Epithelial cell of proximal tubule (primary cell): ENCODE measurements around the gene ORAI2. TPM values are rescaled to one million over a fixed set of nuclear protein-coding genes. Genes with fewer than 3 reads are reported as not detected.
"Not testable (repeated sequence)": the region's sequence is repeated elsewhere in the genome, so short reads cannot be mapped to it uniquely, and the experiment has no call there.

ENCODE experiments used
- DNase-seq: peaks from one replicate; pipeline ENCODE4 v3.0.0-alpha.2; 2011; ENCODE audit warnings: low read depth
- H3K4me3 ChIP-seq: 2 replicates; pipeline ENCODE4 v1.5.1; 2011; ENCODE audit warnings: low read depth, mild to moderate bottlenecking, low read length
- CTCF ChIP-seq: conservative IDR thresholded peaks from 2 replicates; pipeline ENCODE4 v1.5.1; 2012; ENCODE audit warnings: low read depth, mild to moderate bottlenecking, low read length
- total RNA-seq: library from RNA; depleted of rRNA; stranded (reverse); fragments of >200 nt; gene quantifications from 2 replicates; pipeline ENCODE4 v1.2.3, GENCODE V29; 2015

The ORAI2 gene
- total RNA-seq, 1 donor from 2014 or later: 46.6 TPM

GRCh38 chr7:102468478-102469350 lies 35.3 kb downstream of the ORAI2 start:
- H3K4me3 ChIP-seq: no peak overlapping the region
- TF ChIP-seq CTCF: no peak
- no peak for DNase-seq

GRCh38 chr7:102469351-102469971 lies 36.1 kb downstream of the ORAI2 start:
- TF ChIP-seq CTCF: no peak
- DNase-seq: no peak
- no peak overlapping the region for H3K4me3 ChIP-seq

GRCh38 chr7:102469972-102470825 lies 36.8 kb downstream of the ORAI2 start:
- TF ChIP-seq CTCF: no peak
- H3K4me3 ChIP-seq: no peak overlapping the region
- DNase-seq: no peak

GRCh38 chr7:102471791-102472125 lies 38.4 kb downstream of the ORAI2 start:
- no peak overlapping the region for H3K4me3 ChIP-seq
- no peak for TF ChIP-seq CTCF
- no peak for DNase-seq

GRCh38 chr7:102472126-102473041 lies 39.0 kb downstream of the ORAI2 start:
- no peak for DNase-seq
- no peak overlapping the region for H3K4me3 ChIP-seq
- no peak for TF ChIP-seq CTCF

- TF ChIP-seq CTCF: no peak
- H3K4me3 ChIP-seq: no peak overlapping the region
- no peak for DNase-seq
These were observed 40.1 kb downstream of the ORAI2 start for GRCh38 chr7:102473271-102473991.

GRCh38 chr7:102474116-102474515 lies 40.7 kb downstream of the ORAI2 start:
- DNase-seq, H3K4me3 ChIP-seq: not testable (repeated sequence)

GRCh38 chr7:102474736-102475435 lies 41.5 kb downstream of the ORAI2 start:
- not testable (repeated sequence) for DNase-seq, H3K4me3 ChIP-seq
